ENCODE data around the gene CSNK1G2.
A peak's percentile ranks its signal among the peaks of the same experiment; 100 is the strongest.

CSNK1G2 gene

GRCh38 chr19:1929021-1929742 is 11.8 kb upstream of the CSNK1G2 start:
- peak overlapping the region; percentile 15; the same call in 1 of the 2 replicates for H3K9ac ChIP-seq (ENCODE audit: low read length)

GRCh38 chr19:1931445-1931844 is 9.5 kb upstream of the CSNK1G2 start:
- Histone ChIP-seq H3F3A (ENCODE audit: insufficient read depth, low read length) (0 out of 2 replicates have a peak, but pooled peaks cover 3% of the 10 kb centered on the region), H2AFZ (ENCODE audit: low read length) (no peak overlapping the region), H3K9me2 (replicated peaks; ENCODE audit: insufficient read depth, low read length) (no peaks in the 10 kb centered on the region), H3K27me3 (replicated peaks; ENCODE audit: insufficient read depth, low read length) (no peaks in the 10 kb centered on the region; the same call in 1 of the 2 replicates), H3K9me3 (replicated peaks; ENCODE audit: insufficient read depth, low read length) (no peaks in the 10 kb centered on the region), H3K36me3 (replicated peaks; ENCODE audit: insufficient read depth, low read length) (no peaks in the 10 kb centered on the region), H3K4me3 (ENCODE audit: low read length) (no peak overlapping the region), H3K79me2 (ENCODE audit: low read length) (no peaks in the 10 kb centered on the region), H4K20me1 (ENCODE audit: insufficient read depth, low read length) (no peaks in the 10 kb centered on the region), H3K27ac (ENCODE audit: low read length) (no peak overlapping the region), H3K4me1 (ENCODE audit: low read length) (peaks cover 5% of the 10 kb centered on the region; the same call in 1 of the 2 replicates), H3K4me2 (ENCODE audit: low read depth, low read length) (no peak overlapping the region), H3K9ac (ENCODE audit: low read length) (no peak overlapping the region)
- TF ChIP-seq EZH2 (optimal IDR thresholded peaks at IDR 0.05; ENCODE audit: low read depth, low read length) (no peak), EZH2phosphoT487 (IDR thresholded peaks at IDR 0.05; ENCODE audit: low read length) (no peak), CTCF (IDR thresholded peaks at IDR 0.05; ENCODE audit: low read length) (no peak)
- DNase-seq: no peak

More at GRCh38 chr19:1929021-1929742, 11.8 kb upstream of the CSNK1G2 start:
- Histone ChIP-seq H3K79me2 (ENCODE audit: low read length) (peaks cover 4% of the 10 kb centered on the region; the same call in 1 of the 2 replicates), H3K27me3 (replicated peaks; ENCODE audit: insufficient read depth, low read length) (no peaks in the 10 kb centered on the region; the same call in 1 of the 2 replicates), H2AFZ (ENCODE audit: low read length) (peak overlapping the region; percentile 76), H4K20me1 (ENCODE audit: insufficient read depth, low read length) (no peaks in the 10 kb centered on the region), H3K9me2 (replicated peaks; ENCODE audit: insufficient read depth, low read length) (no peaks in the 10 kb centered on the region), H3K4me2 (ENCODE audit: low read depth, low read length) (peak overlapping the region; percentile 96), H3K4me3 (ENCODE audit: low read length) (peak overlapping the region; percentile 57), H3K9me3 (replicated peaks; ENCODE audit: insufficient read depth, low read length) (no peaks in the 10 kb centered on the region), H3K36me3 (replicated peaks; ENCODE audit: insufficient read depth, low read length) (no peaks in the 10 kb centered on the region), H3K4me1 (ENCODE audit: low read length) (peaks cover 8% of the 10 kb centered on the region), H3K27ac (ENCODE audit: low read length) (no peak overlapping the region), H3F3A (ENCODE audit: insufficient read depth, low read length) (0 out of 2 replicates have a peak, but pooled peaks cover 4% of the 10 kb centered on the region)
- TF ChIP-seq EZH2phosphoT487 (IDR thresholded peaks at IDR 0.05; ENCODE audit: low read length): no peak
- TF ChIP-seq CTCF (IDR thresholded peaks at IDR 0.05; ENCODE audit: low read length): peak; percentile 91
- peak; percentile 87 for DNase-seq

GRCh38 chr19:1932395-1932794 is 8.6 kb upstream of the CSNK1G2 start:
- no peak overlapping the region for H3K27ac ChIP-seq (ENCODE audit: low read length)
- no peak overlapping the region for H3K4me3 ChIP-seq (ENCODE audit: low read length)
- DNase-seq: no peak
- peaks cover 5% of the 10 kb centered on the region; the same call in 1 of the 2 replicates for H3K4me1 ChIP-seq (ENCODE audit: low read length)
- no peaks in the 10 kb centered on the region for H3K36me3 ChIP-seq (replicated peaks; ENCODE audit: insufficient read depth, low read length)
- H3K79me2 ChIP-seq (ENCODE audit: low read length): no peaks in the 10 kb centered on the region
- no peak overlapping the region for H3K4me2 ChIP-seq (ENCODE audit: low read depth, low read length)
- no peaks in the 10 kb centered on the region for H4K20me1 ChIP-seq (ENCODE audit: insufficient read depth, low read length)
- TF ChIP-seq EZH2phosphoT487 (IDR thresholded peaks at IDR 0.05; ENCODE audit: low read length): no peak
- no peak for TF ChIP-seq EZH2 (optimal IDR thresholded peaks at IDR 0.05; ENCODE audit: low read depth, low read length)
- TF ChIP-seq CTCF (IDR thresholded peaks at IDR 0.05; ENCODE audit: low read length): no peak
- H3F3A ChIP-seq (ENCODE audit: insufficient read depth, low read length): 0 out of 2 replicates have a peak, but pooled peaks cover 3% of the 10 kb centered on the region
- H3K9me3 ChIP-seq (replicated peaks; ENCODE audit: insufficient read depth, low read length): no peaks in the 10 kb centered on the region
- H2AFZ ChIP-seq (ENCODE audit: low read length): no peak overlapping the region
- no peak overlapping the region for H3K9ac ChIP-seq (ENCODE audit: low read length)
- no peaks in the 10 kb centered on the region for H3K9me2 ChIP-seq (replicated peaks; ENCODE audit: insufficient read depth, low read length)
- H3K27me3 ChIP-seq (replicated peaks; ENCODE audit: insufficient read depth, low read length): no peaks in the 10 kb centered on the region; the same call in 1 of the 2 replicates

Measured in MM.1S (cell line).